AG04450 (cell line): Measurements from ENCODE around the gene CFAP97D2. TPM values are rescaled to one million over a fixed set of nuclear protein-coding genes. Genes with fewer than 3 reads are reported as not detected.

Experiments
- CTCF ChIA-PET: fragments of 300-600, 350-600 bp; formaldehyde crosslinking; extraction: SDS; loops from one replicate; lab custom pipeline; 2022; ENCODE audit warnings: antibody characterized with exemption, inconsistent platforms; lab: Charles Lee
- POLR2A ChIA-PET: fragments of 350-600 bp; formaldehyde crosslinking; extraction: SDS; loops from one replicate; lab custom pipeline; 2021; ENCODE audit warnings: antibody characterized with exemption, inconsistent platforms; lab: Yijun Ruan, JAX
- DNase-seq: peaks from one replicate; pipeline ENCODE4 v3.0.0-alpha.2; 2011; ENCODE audit warnings: low read depth, low spot score
- H3K27ac ChIP-seq: one replicate; pipeline ENCODE4 v1.5.1; 2012; ENCODE audit warnings: low read depth, low read length, control low read depth
- H3K27me3 ChIP-seq: one replicate; pipeline ENCODE4 v1.6.0; 2012; ENCODE audit warnings: low read length; ENCODE audit not compliant: control insufficient read depth, insufficient read depth
- H3K4me3 ChIP-seq: 2 replicates; pipeline ENCODE4 v1.5.1; 2011; ENCODE audit warnings: mild to moderate bottlenecking, low read depth, low read length, control low read depth
- H3K9me3 ChIP-seq: 2 replicates; pipeline ENCODE4 v1.5.1; 2012; ENCODE audit warnings: low read length; ENCODE audit not compliant: control insufficient read depth, insufficient read depth
- CTCF ChIP-seq: IDR thresholded peaks from 2 replicates; pipeline ENCODE4 v1.5.1; 2011; ENCODE audit warnings: low read depth, low read length, control low read depth, inconsistent platforms
- polyA plus RNA-seq: library from polyadenylated mRNA; depleted of rRNA; stranded (reverse); fragments of >200 nt; gene quantifications from 2 replicates; pipeline ENCODE4 v1.2.3, GENCODE V29; 2011

The CFAP97D2 gene
- polyA plus RNA-seq, 1 experiment, result not detected

- DNase-seq, result no peak
- POLR2A ChIA-PET, result no interaction called here
- CTCF ChIA-PET, result no interaction called here
- Histone ChIP-seq H3K27ac (no peak overlapping the region), H3K9me3 (no peaks in the 10 kb centered on the region; the same call in 1 of the 2 replicates), H3K4me3 (no peak overlapping the region), H3K27me3 (peaks cover 3% of the 10 kb centered on the region)
- TF ChIP-seq CTCF, result no peak
Measured at GRCh38 chr13:114229506-114229905, 50.4 kb downstream of the CFAP97D2 start.

DNA sequence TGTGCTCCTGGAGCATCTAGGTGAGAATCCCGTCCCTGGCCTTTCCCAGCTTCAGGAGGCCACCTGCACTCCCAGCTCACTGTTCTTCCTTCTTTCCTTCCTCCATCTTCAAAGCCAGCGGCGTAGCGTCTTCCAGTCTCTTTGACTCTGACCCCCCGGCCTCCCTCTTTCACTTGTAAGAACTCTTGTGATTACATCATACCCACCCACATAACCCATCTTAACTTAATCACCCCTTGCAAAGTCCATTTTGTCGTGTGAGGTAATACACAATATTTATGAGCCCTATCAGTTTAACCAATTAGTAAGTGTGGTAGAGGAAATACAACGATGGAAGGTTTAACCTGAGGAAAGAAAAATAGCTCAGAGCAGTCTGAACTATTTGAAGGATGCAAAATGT lies 51.1 kb downstream of the CFAP97D2 start:
- H3K9me3 ChIP-seq, result peaks cover 2% of the 10 kb centered on the region; the same call in 1 of the 2 replicates
- DNase-seq, result no peak
- CTCF ChIA-PET, result no interaction called here
- H3K27ac ChIP-seq, result no peak overlapping the region
- no peak overlapping the region for H3K4me3 ChIP-seq
- POLR2A ChIA-PET, result no interaction called here
- peaks cover 3% of the 10 kb centered on the region for H3K27me3 ChIP-seq
- no peak for TF ChIP-seq CTCF

GRCh38 chr13:114230575-114230974 lies 51.5 kb downstream of the CFAP97D2 start:
- Histone ChIP-seq H3K27me3 (peaks cover 3% of the 10 kb centered on the region), H3K4me3 (no peak overlapping the region), H3K9me3 (peaks cover 3% of the 10 kb centered on the region; the same call in 1 of the 2 replicates), H3K27ac (no peak overlapping the region)
- POLR2A ChIA-PET, result no interaction called here
- no peak for TF ChIP-seq CTCF
- CTCF ChIA-PET, result no interaction called here
- DNase-seq, result no peak

DNA sequence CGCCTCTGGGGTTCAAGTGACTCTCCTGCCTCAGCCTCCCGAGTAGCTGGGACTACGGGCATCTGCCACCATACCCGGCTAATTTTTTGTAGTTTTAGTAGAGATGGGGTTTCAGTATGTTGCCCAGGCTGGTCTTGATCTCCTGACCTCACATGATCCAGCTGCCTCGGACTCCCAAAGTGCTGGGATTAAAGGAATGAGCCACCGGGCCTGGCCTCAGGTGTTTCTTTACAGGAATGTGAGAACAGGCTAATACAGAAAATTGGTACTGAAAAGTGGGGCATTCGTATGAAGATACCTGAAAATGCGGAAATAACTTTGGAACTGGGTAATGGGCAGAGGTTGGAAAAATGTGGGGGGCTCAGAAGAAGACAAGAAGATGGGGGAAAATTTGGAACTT lies 52.8 kb downstream of the CFAP97D2 start:
- Histone ChIP-seq H3K4me3 (no peak overlapping the region), H3K9me3 (peaks cover 3% of the 10 kb centered on the region; the same call in 1 of the 2 replicates), H3K27ac (no peak overlapping the region), H3K27me3 (peaks cover 3% of the 10 kb centered on the region)
- POLR2A ChIA-PET, result no interaction called here
- CTCF ChIA-PET, result no interaction called here
- TF ChIP-seq CTCF, result no peak
- DNase-seq, result no peak

- Histone ChIP-seq H3K27ac (peak overlapping the region; percentile 47), H3K4me3 (peak overlapping the region; percentile 91), H3K9me3 (peaks cover 3% of the 10 kb centered on the region; the same call in 1 of the 2 replicates), H3K27me3 (no peaks in the 10 kb centered on the region)
- POLR2A ChIA-PET, result no interaction called here
- CTCF ChIA-PET, result no interaction called here
- no peak for DNase-seq
- no peak for TF ChIP-seq CTCF
Measured at GRCh38 chr13:114234266-114234644, 55.2 kb downstream of the CFAP97D2 start.
